CD14-positive monocyte (primary cell): ENCODE results near the gene TGFB2. TPM values are rescaled to one million over a fixed set of nuclear protein-coding genes. Genes with fewer than 3 reads are reported as not detected.

ENCODE experiments used
- DNase-seq, 3 donors: peaks; one replicate each; pipeline ENCODE4 v3.0.0-alpha.2; 2011 to 2022
- H2AFZ ChIP-seq: 2 replicates; pipeline ENCODE4 v1.6.0; 2012; ENCODE audit warnings: mild to moderate bottlenecking, low read depth, low read length, inconsistent platforms; ENCODE audit not compliant: insufficient read depth, poor library complexity, severe bottlenecking
- H3K27ac ChIP-seq, 2 donors: 1 replicate in 1 of 2; 2 replicates in 1 of 2; pipeline ENCODE4 v1.5.1; 2012 to 2013; ENCODE audit warnings: low read length in 2 of 2, control low read depth in 1 of 2, inconsistent platforms in 1 of 2, low read depth in 1 of 2, mild to moderate bottlenecking in 1 of 2
- H3K27me3 ChIP-seq, 2 donors: one replicate each; pipeline versions ENCODE4 v1.6.0 to v1.6.1; 2011 to 2013; ENCODE audit warnings: low read length in 2 of 2; ENCODE audit not compliant: control insufficient read depth in 2 of 2, insufficient read depth in 2 of 2
- H3K36me3 ChIP-seq, 2 donors: replicated peaks in 1 of 2; 1 replicate in 1 of 2; 2 replicates in 1 of 2; pipeline versions ENCODE4 v1.5.1 to v1.6.1; 2012 to 2013; ENCODE audit warnings: low read length in 2 of 2, control low read depth in 1 of 2, inconsistent platforms in 1 of 2, mild to moderate bottlenecking in 1 of 2; ENCODE audit not compliant: insufficient read depth in 2 of 2, control insufficient read depth in 1 of 2
- H3K4me1 ChIP-seq, 2 donors: 1 replicate in 1 of 2; 2 replicates in 1 of 2; pipeline versions ENCODE4 v1.5.1 to v1.6.1; 2012 to 2013; ENCODE audit warnings: low read length in 2 of 2, control low read depth in 1 of 2, inconsistent platforms in 1 of 2, mild to moderate bottlenecking in 1 of 2, moderate library complexity in 1 of 2; ENCODE audit not compliant: insufficient read depth in 2 of 2, control insufficient read depth in 1 of 2
- H3K4me2 ChIP-seq: replicated peaks from 2 replicates; pipeline ENCODE3; 2012; ENCODE audit warnings: low read length, moderate library complexity, mild to moderate bottlenecking; ENCODE audit not compliant: poor library complexity, severe bottlenecking; ENCODE audit errors: extremely low read depth
- H3K4me3 ChIP-seq, 3 experiments: fragments of 200-600 bp in 1 of 3; sonication (generic) in 1 of 3; replicated peaks in 1 of 3; 1 replicate in 2 of 3; 2 replicates in 1 of 3; pipeline ENCODE4 v1.5.1; 2011 to 2013; ENCODE audit warnings: low read length in 3 of 3, mild to moderate bottlenecking in 3 of 3, control low read depth in 2 of 3, low read depth in 2 of 3, inconsistent platforms in 1 of 3, moderate library complexity in 1 of 3
- H3K79me2 ChIP-seq: 2 replicates; pipeline ENCODE4 v1.6.0; 2012; ENCODE audit warnings: mild to moderate bottlenecking, control low read depth, inconsistent platforms, low read length, moderate library complexity; ENCODE audit not compliant: insufficient read depth
- H3K9ac ChIP-seq: 2 replicates; pipeline ENCODE4 v1.6.0; 2017; ENCODE audit warnings: low read length, mild to moderate bottlenecking; ENCODE audit not compliant: insufficient read depth, poor library complexity, severe bottlenecking
- H3K9me3 ChIP-seq, 2 donors: replicated peaks in 1 of 2; 1 replicate in 1 of 2; 2 replicates in 1 of 2; pipeline versions ENCODE4 v1.5.1 to v1.6.1; 2012 to 2013; ENCODE audit warnings: low read length in 2 of 2, control low read depth in 1 of 2; ENCODE audit not compliant: control insufficient read depth in 1 of 2, insufficient read depth in 1 of 2
- H4K20me1 ChIP-seq: 2 replicates; pipeline ENCODE4 v1.6.0; 2012; ENCODE audit warnings: mild to moderate bottlenecking, low read length, control low read depth, moderate library complexity; ENCODE audit not compliant: insufficient read depth
- H3K27ac Mint-ChIP-seq, 7 donors: one replicate each; pipeline ENCODE4 v1.8.0; 2020; ENCODE audit warnings: mild to moderate bottlenecking in 7 of 7, mixed read lengths in 7 of 7, moderate library complexity in 6 of 7, inconsistent platforms in 2 of 7
- H3K27me3 Mint-ChIP-seq, 3 donors: one replicate each; pipeline ENCODE4 v1.8.0; 2021 to 2022; ENCODE audit warnings: low read depth in 3 of 3, mild to moderate bottlenecking in 3 of 3, mixed read lengths in 3 of 3, moderate library complexity in 3 of 3, inconsistent platforms in 1 of 3
- H3K36me3 Mint-ChIP-seq, 2 donors: one replicate each; pipeline ENCODE4 v1.8.0; 2020; ENCODE audit warnings: mixed read lengths in 2 of 2, inconsistent platforms in 1 of 2, mild to moderate bottlenecking in 1 of 2
- H3K4me1 Mint-ChIP-seq: one replicate; pipeline ENCODE4 v1.8.0; 2020; ENCODE audit warnings: mild to moderate bottlenecking, mixed read lengths
- H3K4me3 Mint-ChIP-seq, 2 donors: one replicate each; pipeline ENCODE4 v1.8.0; 2020; ENCODE audit warnings: mild to moderate bottlenecking in 2 of 2, mixed read lengths in 2 of 2, moderate library complexity in 1 of 2
- H3K9me3 Mint-ChIP-seq, 7 donors: one replicate each; pipeline ENCODE4 v1.8.0; 2020 to 2022; ENCODE audit warnings: mixed read lengths in 7 of 7, mild to moderate bottlenecking in 6 of 7, moderate library complexity in 6 of 7, inconsistent platforms in 2 of 7
- CTCF ChIP-seq: fragments of 200-600 bp; IDR thresholded peaks from one replicate; pipeline ENCODE4 v1.8.0; 2022; ENCODE audit warnings: antibody characterized with exemption, mild to moderate bottlenecking
- WGBS: methylation state at CpG from one replicate; pipeline ENCODE4 v1.1.5; 2013; ENCODE audit warnings: missing lambda C conversion rate; ENCODE audit not compliant: insufficient coverage; 5-methylcytosine and 5-hydroxymethylcytosine counted together
- intact Hi-C, 2 donors: fragments of 100-400 bp; cut with micrococcal nuclease; formaldehyde crosslinking; loops; one replicate each; pipeline versions ENCODE4 v1.15.0 to v1.15.1; 2023
- polyA plus RNA-seq, 3 donors: library from polyadenylated mRNA; depleted of rRNA in 1 of 3; unstranded in 2 of 3; stranded (reverse) in 1 of 3; fragments of 300-500 nt in 2 of 3; fragments of >200 nt in 1 of 3; fragmentation: Illumina TruSeq in 2 of 3; gene quantifications; 1 replicate in 2 of 3; 2 replicates in 1 of 3; pipeline ENCODE4 v1.2.3, GENCODE V29; 2012 to 2021

The TGFB2 gene
- polyA plus RNA-seq, 3 donors: 0.01 TPM; not detected in 2

- 100% methylated on average over 6 of the region's 10 CpGs for WGBS
- Mint-ChIP-seq H3K27me3 (peaks cover 0 to 2% (median 1%) of the 10 kb centered on the region in 3 donors), H3K4me3 (no peak overlapping the region), H3K27ac (no peak overlapping the region), H3K36me3 (no peaks in the 10 kb centered on the region), H3K4me1 (no peaks in the 10 kb centered on the region), H3K9me3 (peaks cover 0 to 16% (median 4%) of the 10 kb centered on the region in 7 donors)
- DNase-seq: no peak
- intact Hi-C loops: no loop called here
- H3K79me2 ChIP-seq: no peaks in the 10 kb centered on the region
- no peak for TF ChIP-seq CTCF
- H3K27me3 ChIP-seq: no peaks in the 10 kb centered on the region
- H3K4me2 ChIP-seq: no peak overlapping the region
- H3K9me3 ChIP-seq: peaks cover 0 to 7% of the 10 kb centered on the region in 2 donors
- no peak overlapping the region for H2AFZ ChIP-seq
- no peaks in the 10 kb centered on the region for H4K20me1 ChIP-seq
- H3K4me1 ChIP-seq: no peaks in the 10 kb centered on the region
- no peak overlapping the region for H3K4me3 ChIP-seq
- no peak overlapping the region for H3K27ac ChIP-seq
- no peak overlapping the region for H3K9ac ChIP-seq
- H3K36me3 ChIP-seq: no peaks in the 10 kb centered on the region
These were observed 68.0 kb downstream of the TGFB2 start for GRCh38 chr1:218413179-218413578.

GRCh38 chr1:218414060-218414728 is 69.1 kb downstream of the TGFB2 start:
- no peak for TF ChIP-seq CTCF
- no peaks in the 10 kb centered on the region for H3K36me3 ChIP-seq
- no peak overlapping the region for H3K27ac Mint-ChIP-seq
- H3K4me3 ChIP-seq: no peak overlapping the region
- H3K27ac ChIP-seq: no peak overlapping the region
- H3K9me3 Mint-ChIP-seq: peaks cover 2 to 16% (median 7%) of the 10 kb centered on the region in 7 donors
- no peak overlapping the region for H3K4me3 Mint-ChIP-seq
- H3K27me3 ChIP-seq: no peaks in the 10 kb centered on the region
- no peak overlapping the region for H3K9ac ChIP-seq
- intact Hi-C loops: no loop called here
- H4K20me1 ChIP-seq: no peaks in the 10 kb centered on the region
- H3K36me3 Mint-ChIP-seq: no peaks in the 10 kb centered on the region
- no CpG with 5 or more reads among the region's 6 CpGs for WGBS
- H3K79me2 ChIP-seq: no peaks in the 10 kb centered on the region
- H3K9me3 ChIP-seq: peaks cover 0 to 7% of the 10 kb centered on the region in 2 donors
- H2AFZ ChIP-seq: no peak overlapping the region
- H3K4me1 ChIP-seq: no peaks in the 10 kb centered on the region
- no peak for DNase-seq
- no peaks in the 10 kb centered on the region for H3K4me1 Mint-ChIP-seq
- H3K27me3 Mint-ChIP-seq: peaks cover 0 to 2% (median under 1%) of the 10 kb centered on the region in 3 donors
- H3K4me2 ChIP-seq: no peak overlapping the region
